GM19395 (cell line): ENCODE measurements around the gene SNAPC2.
"Not testable (repeated sequence)": the region's sequence is repeated elsewhere in the genome, so short reads cannot be mapped to it uniquely, and the experiment has no call there.

ENCODE experiments used
- ATAC-seq: cut with Tn5 transposase; IDR thresholded peaks from one replicate; pipeline ENCODE4 v1.9.1; 2021; ENCODE audit warnings: mild to moderate bottlenecking, moderate library complexity; ENCODE audit not compliant: unreplicated experiment

SNAPC2 gene

GRCh38 chr19:7931221-7932061, 11.3 kb downstream of the SNAPC2 start:
- no peak for ATAC-seq

- no peak for ATAC-seq
Measured at GRCh38 chr19:7932276-7932929, 12.3 kb downstream of the SNAPC2 start.

DNA sequence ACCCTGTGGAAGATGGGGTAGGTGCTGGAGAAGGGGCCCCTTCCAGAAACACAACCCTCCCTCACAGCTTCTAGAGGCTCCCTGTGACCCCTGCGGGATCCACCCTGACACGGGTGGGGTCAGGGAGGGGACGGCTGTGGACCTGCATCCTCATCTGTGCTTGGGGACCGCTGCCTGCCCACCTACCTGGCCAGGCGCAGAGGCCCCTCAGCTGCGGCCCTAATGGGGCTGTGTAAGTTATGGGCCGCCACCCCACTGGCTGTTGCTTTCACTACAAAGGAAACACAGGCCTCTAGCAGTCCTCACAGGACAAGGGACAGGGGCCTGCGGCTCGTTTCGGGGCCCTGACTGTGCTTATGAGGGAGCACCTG, 12.8 kb downstream of the SNAPC2 start:
- ATAC-seq, result no peak

DNA sequence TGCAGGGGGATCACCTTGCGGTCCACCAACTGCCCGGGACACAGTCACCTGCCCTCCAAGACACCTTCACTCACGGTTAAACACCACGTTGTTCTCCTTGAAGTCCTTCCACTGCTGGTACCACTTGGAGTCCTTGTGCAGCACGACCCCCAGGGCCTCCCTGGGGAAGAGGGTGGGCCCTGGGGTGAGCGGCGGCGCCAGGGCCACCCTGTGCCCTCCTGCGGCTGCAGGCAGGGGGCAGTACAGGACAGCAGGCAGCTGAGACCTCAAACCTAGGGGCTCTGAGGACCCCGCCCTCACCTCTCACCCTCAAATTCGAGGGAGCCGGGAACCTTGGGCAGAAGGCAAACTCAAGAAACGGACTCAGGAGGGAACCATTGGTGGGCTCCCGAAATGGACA, 13.3 kb downstream of the SNAPC2 start:
- no peak for ATAC-seq

- ATAC-seq, result no peak
Measured at GRCh38 chr19:7933828-7934725, 13.9 kb downstream of the SNAPC2 start.

DNA sequence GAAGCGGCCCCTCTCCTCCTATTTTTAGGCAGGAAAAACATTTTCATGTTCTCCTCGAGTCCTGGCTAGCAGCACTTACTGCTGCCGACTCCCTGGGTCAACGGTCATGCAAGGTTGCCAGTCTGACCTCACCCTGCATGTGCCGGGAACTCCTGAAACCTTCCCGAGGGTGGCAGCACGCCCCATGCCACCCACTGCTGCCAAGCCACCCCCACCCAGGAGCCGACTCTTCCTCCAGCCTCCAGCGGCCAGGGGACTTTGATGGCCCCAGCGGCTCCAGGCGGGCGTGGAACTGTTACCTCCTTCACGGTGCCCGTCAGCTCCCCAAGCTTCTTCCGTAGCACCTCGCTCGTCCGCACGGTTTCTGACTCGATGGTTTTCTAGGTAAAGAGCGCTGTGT, 14.6 kb downstream of the SNAPC2 start:
- no peak for ATAC-seq

- ATAC-seq, result no peak
Measured at GRCh38 chr19:7940841-7941240, 20.7 kb downstream of the SNAPC2 start.

GRCh38 chr19:7941895-7942596, 21.9 kb downstream of the SNAPC2 start:
- ATAC-seq, result no peak

- ATAC-seq, result peak; percentile 17
Measured at GRCh38 chr19:7942981-7943443, 22.9 kb downstream of the SNAPC2 start.

DNA sequence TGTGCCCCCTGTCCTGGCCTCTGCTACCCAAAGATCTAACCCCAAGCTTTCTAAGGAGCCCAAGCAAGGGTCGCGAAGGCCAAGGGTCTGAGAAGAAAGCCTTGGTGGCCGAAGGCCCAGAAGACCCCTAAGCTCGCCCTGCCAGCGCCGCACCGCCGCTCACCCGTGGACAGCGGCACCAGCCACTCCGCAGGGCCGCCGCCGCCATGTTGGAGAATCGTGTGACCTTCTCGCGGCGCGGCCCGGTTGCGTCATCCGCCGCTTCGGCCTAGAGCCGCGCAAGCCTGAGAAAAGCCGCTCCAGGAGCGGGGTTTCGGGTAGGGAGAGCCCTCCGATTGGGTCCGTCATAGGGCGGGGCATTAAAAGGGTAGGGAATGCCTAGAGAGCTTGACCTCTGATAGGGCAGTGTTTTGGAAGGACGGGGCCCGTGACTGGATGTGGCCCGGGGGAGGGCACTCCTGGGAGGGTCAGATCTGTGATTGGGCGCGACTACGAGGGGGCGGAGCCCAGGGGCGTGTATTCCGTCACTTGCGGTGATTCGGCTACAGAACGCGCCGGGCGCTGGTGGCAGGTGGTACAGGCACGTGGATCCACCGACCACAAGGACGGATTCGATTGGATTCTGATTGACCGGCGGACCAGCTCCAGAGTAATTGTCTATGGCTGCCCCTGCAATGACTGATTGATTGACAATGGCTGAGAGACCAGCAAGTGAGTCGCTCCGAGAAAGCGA, 23.5 kb downstream of the SNAPC2 start, which contains the start of gene TIMM44:
Gene TIMM44, minus strand, starts transcription at position 223 of the 733 bp plus-strand sequence. Its CDS starts 15 bp downstream, at position 208.
- ATAC-seq, result peak; percentile 94

- peak; percentile 39 for ATAC-seq
Measured at GRCh38 chr19:7944177-7944761, 24.1 kb downstream of the SNAPC2 start.

DNA sequence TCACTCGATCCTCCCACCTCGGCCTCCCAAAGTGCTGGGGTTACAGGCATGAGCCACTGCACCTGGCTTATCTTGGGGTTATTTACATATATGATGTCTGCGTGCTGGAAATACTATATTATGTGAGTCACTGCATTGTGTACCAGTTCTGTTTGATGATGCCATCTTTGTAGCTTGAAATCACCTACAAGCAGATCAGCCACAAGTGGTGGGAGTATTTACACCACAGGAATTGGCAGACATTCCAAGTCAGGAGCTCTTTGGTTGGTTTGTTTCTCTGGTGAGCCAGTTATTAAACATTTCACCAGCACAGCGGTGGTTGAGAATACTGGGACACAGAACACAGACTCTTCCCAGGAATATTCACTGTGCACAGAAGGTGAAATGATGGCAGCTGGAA, 27.8 kb downstream of the SNAPC2 start:
- ATAC-seq, result no peak

DNA sequence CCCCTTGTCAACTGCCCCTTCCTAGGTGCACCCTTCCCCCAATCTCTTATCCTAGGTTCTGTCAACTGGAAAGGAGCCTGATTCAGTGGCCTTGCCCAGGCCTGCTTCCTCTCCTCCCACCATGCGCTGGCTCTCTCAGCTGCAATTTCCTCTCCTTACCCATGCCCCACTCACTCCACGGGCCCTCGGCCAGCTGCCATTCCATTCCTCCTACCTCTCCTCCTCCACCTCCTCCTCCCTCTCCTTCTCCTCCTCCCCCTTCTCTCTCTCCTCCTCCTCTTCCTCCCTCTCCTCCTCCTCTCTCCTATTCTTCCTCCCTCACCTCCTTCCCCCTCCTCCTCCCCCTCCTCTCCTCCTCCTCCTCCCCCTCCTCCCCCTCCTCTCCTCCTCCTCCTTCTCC, 32.9 kb downstream of the SNAPC2 start:
- no peak for ATAC-seq

- ATAC-seq, result no peak
Measured at GRCh38 chr19:7953576-7953975, 33.4 kb downstream of the SNAPC2 start.

- no peak for ATAC-seq
Measured at GRCh38 chr19:7955696-7956095, 35.6 kb downstream of the SNAPC2 start.

- ATAC-seq, result no peak
Measured at GRCh38 chr19:7959211-7959610, 39.1 kb downstream of the SNAPC2 start.

GRCh38 chr19:7961082-7961481, 40.9 kb downstream of the SNAPC2 start:
- not testable (repeated sequence) for ATAC-seq

DNA sequence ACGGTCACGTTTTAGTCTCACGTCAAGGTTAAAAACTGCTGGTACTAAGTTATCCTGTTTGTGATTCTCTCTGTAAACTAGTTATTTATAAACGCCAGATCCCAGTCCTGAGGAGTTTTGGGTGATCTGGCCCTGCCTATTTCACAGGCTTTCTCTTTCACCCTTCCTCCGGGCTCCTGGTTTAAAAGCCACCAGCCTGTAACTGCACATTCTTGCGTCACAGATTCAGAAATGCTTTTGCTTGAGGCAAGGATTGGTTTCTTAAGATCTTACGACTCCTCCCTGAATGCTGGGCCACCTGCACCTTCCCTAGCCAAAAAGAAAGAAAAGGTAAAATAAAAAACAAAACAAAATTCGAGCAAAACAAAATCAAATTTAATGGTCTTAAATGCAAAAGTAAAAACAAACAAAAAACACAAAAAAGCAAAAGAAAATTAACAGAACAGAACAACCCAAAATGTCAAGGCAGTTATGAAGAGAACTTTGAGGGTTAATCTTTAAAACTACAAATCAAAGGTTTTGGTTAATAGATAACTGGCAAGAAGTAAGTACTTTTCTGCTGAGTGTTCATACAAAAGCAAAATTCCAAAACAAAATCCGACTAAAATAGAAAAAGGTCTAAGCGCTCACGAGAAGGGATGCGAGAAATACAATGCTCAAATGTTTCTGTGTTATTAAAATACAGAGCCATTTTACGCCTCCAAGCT, 41.9 kb downstream of the SNAPC2 start:
- ATAC-seq, result no peak
